Gastroesophageal sphincter (tissue), 3 donors: Measurements from ENCODE around the gene HIF1A.

Experiments used
- EP300 ChIP-seq: sonication (generic); formaldehyde crosslinking; IDR thresholded peaks from one replicate; pipeline ENCODE4 v1.6.1; 2017; ENCODE audit warnings: antibody characterized with exemption, mild to moderate bottlenecking
- POLR2A ChIP-seq, 2 donors: fragments of 450-650 bp; IDR thresholded peaks; one replicate each; pipeline ENCODE4 v1.6.1; 2017; ENCODE audit warnings: antibody characterized with exemption in 2 of 2, mild to moderate bottlenecking in 2 of 2, moderate library complexity in 1 of 2
- POLR2AphosphoS5 ChIP-seq: sonication (generic); formaldehyde crosslinking; IDR thresholded peaks from one replicate; pipeline ENCODE4 v1.6.1; 2017; ENCODE audit warnings: antibody characterized with exemption
- TF ChIP-seq, protein P1 (sequence below), 4 experiments: fragments of 200-600 bp in 2 of 4; fragments of 450-650 bp in 2 of 4; sonication (generic) in 1 of 4; IDR thresholded peaks; one replicate each; pipeline ENCODE4 v1.5.1; 2017 to 2019; ENCODE audit warnings: antibody characterized with exemption in 4 of 4, mild to moderate bottlenecking in 2 of 4, moderate library complexity in 2 of 4

DNA sequence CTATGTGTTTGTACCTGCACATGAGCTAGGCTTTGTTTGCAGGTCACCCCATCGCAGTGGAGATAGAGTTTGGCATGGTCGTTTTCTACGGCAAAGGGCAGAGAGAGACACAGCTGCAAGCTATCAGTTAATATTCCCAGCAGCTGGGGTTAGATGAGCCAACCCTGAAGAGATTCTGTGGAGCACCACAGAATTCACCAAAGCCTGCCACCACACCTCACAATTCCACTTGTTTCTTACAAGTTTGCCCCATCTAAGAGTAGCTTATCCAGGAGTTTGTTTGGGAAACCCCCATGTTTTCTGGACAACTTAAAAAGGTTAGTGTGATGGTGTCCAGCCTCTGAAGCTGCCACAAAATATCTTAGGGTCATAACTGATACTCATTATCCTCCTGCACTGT, 20.0 kb upstream of the HIF1A start:
- TF ChIP-seq POLR2A (IDR thresholded peaks at IDR 0.05): no peak
- TF ChIP-seq, protein P1, sequence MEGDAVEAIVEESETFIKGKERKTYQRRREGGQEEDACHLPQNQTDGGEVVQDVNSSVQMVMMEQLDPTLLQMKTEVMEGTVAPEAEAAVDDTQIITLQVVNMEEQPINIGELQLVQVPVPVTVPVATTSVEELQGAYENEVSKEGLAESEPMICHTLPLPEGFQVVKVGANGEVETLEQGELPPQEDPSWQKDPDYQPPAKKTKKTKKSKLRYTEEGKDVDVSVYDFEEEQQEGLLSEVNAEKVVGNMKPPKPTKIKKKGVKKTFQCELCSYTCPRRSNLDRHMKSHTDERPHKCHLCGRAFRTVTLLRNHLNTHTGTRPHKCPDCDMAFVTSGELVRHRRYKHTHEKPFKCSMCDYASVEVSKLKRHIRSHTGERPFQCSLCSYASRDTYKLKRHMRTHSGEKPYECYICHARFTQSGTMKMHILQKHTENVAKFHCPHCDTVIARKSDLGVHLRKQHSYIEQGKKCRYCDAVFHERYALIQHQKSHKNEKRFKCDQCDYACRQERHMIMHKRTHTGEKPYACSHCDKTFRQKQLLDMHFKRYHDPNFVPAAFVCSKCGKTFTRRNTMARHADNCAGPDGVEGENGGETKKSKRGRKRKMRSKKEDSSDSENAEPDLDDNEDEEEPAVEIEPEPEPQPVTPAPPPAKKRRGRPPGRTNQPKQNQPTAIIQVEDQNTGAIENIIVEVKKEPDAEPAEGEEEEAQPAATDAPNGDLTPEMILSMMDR (IDR thresholded peaks at IDR 0.05): no peak
- no peak for TF ChIP-seq EP300
- no peak for TF ChIP-seq POLR2AphosphoS5
